ENCODE data around the gene DDX60.

Gene DDX60

GRCh38 chr4:168199260-168199957 is 119.1 kb downstream of the DDX60 start:
- DNase-seq: no peak

- no peak for DNase-seq
Observed at GRCh38 chr4:168197926-168198325, 120.6 kb downstream of the DDX60 start.

- DNase-seq: no peak
Observed at GRCh38 chr4:168188754-168189153, 129.8 kb downstream of the DDX60 start.

GRCh38 chr4:168183717-168184571 is 134.6 kb downstream of the DDX60 start:
- peak; percentile 23 for DNase-seq

DNA sequence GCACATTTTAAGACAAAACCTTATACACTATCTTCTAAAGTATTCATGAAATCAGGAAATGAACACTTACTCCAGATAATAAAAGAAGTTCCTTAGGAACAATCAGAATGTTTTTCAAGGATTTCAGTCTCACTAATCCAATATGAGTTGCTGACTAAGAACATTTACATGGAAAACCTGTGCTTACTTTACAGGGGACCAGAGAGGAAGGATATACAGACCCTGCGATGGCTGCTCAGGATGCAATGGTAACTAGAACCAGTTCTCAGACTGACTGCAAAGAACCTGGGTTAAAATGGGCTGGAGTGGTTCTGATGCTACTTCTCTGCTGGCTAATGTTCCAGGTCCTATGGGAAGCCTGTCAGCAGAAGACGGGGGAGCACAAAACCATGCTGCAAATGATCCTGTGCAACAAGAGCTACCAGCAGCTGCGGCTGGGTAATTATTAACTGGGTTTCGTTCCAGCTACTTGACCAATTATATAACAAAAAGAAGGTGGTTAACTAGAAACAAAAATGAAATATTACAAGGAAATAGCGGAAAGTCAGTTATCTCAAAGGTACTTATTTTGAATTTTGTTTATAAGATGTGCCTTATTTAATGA is 140.9 kb downstream of the DDX60 start:
- no peak for DNase-seq

GRCh38 chr4:168174308-168174707 is 144.2 kb downstream of the DDX60 start:
- no peak for DNase-seq

- no peak for DNase-seq
Observed at GRCh38 chr4:168167714-168168284, 150.8 kb downstream of the DDX60 start.

Data from CD4-positive, alpha-beta T cell treated with Interleukin-4 for 4 hours (primary cell).